ENCODE data around the gene PCSK5.
"Not testable (repeated sequence)": the region's sequence is repeated elsewhere in the genome, so short reads cannot be mapped to it uniquely, and the experiment has no call there.

The PCSK5 gene

DNA sequence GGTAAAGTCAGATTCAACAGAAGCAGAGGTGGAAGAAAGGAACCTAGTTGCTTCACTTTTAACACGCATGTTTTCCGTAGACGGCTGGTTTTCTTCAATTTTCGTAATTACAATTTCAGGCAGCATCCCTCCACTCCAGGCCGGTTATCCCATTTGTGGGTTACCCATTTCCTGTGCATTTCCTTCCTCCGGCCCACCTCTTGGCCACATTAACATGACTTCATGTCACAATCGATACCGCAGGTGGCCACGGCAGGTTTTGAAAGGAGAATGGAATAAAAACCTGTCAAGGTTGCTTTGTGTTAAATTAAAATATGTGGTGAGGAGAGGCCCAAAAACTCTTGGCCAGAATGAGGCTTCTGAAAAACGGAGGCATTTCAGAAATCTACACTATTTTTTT is 130.2 kb downstream of the PCSK5 start:
- peak in 1 of 2 experiments; percentile 41 for DNase-seq

DNA sequence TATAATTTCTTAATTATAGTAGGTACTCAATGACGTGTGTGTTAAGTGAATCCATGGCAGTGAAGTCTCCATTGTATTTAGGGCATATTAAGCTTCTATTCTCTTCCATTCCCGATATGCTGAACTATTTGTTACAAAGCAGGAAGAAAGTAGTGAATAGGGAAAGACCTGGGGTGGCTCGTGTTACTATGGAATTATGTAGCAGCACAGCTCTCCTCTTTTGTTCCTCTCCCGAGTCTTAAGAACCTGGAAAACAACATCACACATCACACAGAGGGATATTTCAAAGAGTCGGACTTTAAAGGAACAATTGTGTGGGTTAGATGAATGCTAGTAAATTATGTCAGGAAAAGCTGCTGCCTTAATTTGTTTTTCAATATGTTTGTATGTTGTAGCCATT is 131.8 kb downstream of the PCSK5 start:
- DNase-seq = no peak

DNA sequence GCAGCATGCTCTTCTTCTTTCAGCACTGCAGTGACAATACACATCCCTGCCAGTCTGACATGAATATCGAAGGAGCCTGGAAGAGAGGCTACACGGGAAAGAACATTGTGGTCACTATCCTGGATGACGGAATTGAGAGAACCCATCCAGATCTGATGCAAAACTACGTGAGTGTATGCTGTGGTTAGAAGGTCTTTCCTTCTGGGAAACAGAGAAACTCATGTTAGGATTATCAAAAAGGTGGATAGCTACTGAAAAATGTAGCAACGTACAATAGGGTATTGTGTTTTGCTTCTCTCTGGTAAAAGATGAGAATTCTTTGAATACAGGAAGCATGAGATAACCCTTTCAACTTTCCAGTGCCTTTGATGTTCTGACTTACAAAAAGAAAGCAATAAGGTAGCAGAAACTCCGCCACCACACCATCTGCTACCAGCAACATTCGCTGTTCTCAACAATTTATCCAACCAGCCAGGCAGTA is 133.3 kb downstream of the PCSK5 start:
- DNase-seq = no peak

DNA sequence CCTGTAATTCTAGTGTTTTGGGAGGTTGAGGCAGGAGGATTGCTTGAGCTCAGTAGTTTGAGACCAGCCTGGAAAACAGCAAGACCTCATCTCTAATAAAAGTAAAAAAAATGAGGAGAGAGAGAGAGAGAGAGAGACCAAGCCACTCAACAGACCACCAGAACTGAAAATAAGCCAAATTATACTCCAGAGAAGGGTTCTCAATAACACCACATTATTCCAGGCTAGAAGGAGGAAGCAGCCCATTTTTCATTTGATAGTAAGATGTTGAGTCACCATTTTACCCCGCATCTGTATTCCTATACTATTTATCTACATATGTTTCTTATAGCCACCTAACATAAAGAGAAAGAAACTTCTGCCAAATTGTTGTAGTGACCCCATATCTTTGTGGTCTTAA is 134.8 kb downstream of the PCSK5 start:
- DNase-seq = no peak

DNA sequence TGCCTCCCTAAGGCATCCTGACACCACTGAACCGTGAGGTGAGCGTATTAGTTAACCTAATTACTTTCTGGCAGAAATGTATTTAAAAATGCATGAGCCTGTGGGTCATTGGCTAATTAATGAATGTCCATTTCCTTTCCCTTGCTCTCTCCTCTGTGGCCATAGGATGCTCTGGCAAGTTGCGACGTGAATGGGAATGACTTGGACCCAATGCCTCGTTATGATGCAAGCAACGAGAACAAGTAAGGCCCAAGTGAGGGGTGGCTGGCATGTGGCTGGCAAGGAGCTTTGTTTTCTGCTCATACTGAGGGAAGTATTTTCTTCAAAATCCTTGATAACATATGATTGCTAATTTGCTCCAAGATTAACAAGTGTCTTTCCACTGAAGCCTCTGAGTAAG is 136.3 kb downstream of the PCSK5 start:
- no peak for DNase-seq

DNA sequence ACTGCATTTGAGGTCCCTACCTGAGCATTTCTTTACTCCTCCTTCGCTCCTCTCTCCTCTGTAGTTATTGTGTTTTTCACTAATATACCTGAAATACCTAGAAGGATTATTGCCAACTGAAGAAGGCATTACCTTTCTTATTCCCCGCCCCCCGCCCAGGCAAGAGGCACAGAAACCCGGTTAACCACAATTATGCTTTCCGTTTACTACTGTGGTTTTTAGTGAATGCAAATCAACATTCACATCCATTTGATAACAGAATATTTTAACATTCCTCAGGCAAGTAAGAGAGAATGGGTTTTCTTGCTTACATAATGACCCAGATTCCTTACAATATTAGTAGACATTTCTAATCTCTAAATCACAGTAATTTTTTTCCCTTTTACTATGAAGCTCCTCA is 136.9 kb downstream of the PCSK5 start:
- no peak for DNase-seq

DNA sequence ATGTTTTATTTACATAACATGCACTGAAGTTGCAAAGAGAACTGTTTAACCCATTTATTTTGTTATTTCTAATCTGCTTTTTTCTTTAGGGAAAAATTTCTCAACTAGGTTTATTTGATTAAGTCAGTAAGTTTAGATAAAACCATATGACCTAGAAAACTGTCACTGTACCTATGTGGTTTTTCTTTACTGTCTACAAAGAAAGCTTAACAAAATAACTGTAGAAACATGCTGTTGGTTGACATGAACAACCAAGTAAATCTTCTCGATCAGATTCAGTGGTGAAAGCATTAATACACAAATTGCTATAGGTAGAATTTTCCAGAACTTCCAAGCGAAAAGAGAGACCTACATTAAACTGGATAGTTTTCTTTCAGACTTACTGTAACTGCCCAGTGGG is 137.4 kb downstream of the PCSK5 start:
- DNase-seq = no peak

DNA sequence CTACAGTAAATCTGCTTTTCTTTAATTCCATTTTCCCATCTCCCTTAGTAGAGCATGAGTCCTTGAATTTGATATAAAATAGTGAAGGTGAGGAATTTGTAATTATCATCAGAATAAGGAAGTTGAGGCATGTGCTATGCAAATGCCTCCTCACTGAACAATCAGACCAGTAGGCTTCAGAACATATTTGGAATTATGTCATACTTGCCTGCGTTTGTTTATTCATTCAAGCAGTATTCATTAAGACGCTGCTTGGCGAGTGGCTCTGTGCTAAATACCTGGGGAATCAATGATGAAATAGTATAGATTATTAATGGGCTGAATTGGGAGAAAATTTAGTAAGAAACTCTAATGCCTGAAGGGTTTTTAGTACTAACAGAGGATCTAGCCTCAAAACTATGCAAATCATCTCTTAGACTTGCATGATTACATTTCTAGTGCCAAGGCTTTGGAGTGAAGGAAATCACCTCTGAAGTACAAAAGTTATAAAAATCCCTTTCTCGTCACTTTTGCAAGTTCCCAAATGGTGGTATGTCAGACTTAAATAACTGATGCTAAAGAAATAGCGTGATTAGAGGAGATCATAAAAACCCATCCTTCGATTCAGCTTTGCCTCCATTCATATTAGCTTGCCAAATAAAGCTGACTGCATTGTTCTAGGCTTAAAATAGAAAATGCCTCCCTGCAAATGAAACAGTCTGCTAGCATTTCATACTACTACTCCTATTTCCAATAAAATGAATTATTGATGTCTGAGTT is 141.7 kb downstream of the PCSK5 start:
- no peak for DNase-seq

DNA sequence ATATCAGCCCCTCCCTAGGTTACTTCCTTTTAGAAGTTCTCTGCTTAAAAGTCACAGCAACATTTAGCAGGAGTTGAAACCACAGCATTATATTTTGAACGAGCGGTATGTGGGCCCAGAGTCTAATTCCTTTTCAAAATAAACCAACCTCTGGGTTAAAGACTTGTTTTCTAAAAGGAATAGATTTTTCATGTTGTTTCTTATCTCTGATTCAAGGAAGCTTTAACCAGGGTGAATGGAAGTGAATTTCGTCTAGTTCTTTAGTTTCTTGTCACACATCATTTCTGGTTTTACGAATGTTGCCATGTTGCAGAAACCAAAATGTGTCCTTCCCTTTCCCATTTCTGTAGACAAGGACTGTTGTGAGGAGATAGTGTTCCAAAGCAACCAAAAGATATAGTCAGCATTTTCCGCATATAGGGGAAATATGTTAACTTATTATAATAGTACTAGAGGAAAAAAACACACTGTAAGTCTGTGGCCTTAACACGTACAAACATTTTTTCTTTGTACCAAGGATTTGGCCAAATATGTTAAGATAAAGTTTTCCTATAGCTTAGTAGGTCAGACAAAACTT is 142.4 kb downstream of the PCSK5 start:
- no peak for DNase-seq

DNA sequence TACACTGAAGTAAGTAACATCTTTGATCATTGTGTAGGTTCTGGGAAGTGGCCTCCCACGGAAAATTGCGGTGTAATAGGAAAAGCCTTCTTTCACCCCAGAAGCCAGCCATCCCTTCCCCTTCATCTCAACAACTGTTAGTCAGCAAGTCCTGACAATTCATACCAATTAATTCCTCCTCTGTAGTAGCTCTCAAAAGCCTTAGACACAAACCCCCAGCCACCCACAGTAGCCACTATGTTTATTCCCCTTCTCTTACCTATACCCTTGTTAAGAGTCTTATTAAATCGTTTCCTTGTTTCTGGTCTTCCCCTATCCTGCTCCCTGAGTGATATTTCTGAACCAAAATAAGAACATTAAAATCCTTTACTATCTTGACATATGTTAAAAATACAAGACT is 143.6 kb downstream of the PCSK5 start:
- DNase-seq = peak in 1 of 2 experiments; percentile 20

DNA sequence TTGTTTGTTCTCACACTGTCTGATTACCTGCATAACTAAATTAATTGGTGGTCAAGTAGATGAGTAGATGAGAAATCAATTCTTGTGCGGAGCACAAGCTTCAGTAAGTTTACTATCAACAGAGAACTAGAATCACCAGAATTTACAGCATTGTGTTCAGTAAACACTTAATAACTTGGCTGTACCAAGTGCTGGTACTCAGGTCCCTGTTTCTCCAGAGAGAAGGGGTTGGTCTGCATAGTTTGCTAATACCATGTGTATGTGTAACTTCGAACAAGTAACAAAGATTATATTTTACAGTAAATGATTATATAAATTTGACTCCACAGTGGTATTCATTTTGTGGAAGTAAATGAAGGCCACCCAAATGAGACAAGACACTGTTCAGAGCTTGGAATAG is 146.3 kb downstream of the PCSK5 start:
- DNase-seq = no peak

DNA sequence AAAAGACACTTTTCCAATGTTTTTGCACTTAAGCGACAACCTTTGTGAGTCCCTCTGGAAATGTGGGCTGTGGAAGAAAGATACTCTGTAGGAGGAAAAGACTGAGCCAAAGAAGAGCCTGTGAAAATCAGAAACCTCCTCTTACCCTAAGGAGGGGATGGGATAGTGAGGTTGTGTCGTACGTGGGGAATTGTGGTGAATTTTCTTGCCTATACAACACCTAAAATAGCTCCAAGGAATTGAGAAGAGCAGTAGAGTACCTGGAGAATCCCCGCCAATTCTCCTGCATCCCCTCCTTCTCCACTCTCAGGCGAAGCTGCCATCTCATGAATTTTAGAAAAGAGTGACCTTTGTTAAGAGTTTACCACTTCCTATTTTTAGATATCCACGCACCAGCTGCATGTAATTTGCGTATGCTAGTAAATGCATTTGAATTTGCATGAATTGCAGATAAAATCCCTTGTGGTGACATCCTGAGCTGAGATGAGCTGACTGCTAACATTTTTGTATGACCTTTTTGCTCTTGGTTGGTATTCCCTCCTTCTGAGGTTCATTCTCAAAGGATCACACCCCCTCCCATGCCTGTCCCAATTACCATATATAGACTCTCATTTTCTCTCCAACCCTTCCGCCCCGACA is 147.2 kb downstream of the PCSK5 start:
- no peak for DNase-seq

DNA sequence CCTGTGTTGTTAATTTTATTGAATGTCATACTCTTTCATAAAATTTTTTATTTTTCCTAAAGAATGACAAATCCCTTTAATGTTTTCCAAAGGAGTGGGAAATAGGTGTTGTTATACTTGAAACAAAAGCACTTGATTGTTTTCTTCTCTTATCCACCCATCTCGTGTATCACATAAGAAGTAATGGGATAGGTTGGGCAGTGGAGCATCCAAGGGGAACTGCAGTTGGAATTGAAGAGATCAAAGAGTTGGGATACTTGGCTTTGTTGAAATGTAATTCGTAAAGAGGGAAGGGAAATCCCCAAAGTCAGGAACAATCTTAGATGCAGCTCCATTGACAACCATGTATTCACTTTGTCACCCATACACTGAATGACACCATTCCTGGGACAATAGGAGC is 148.0 kb downstream of the PCSK5 start:
- DNase-seq = no peak

DNA sequence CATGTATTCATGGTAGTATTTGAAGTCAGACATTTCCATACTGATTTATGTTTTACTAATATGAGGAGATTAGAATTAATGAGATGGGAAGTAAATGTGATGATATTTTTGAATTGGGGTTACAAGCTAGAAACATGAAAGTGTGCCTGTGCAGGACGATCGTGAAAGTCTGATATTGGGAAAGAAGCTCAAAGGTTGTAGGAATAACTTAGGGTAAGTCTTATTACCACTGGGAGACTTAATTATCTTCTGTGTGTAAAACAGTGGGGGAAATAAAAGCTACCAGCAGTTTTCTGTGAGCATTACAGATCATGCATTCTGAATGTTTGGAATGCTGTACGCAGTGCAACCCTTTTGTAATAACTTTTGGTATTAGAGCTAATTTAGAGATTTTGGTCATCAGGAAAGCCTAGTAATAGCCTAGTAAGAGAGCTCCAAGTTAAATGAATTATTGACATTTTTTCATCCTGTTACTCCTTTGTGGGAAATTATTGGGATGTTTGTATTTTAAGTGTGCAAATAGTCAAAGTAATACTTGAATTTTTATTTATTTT is 153.9 kb downstream of the PCSK5 start:
- no peak for DNase-seq

DNA sequence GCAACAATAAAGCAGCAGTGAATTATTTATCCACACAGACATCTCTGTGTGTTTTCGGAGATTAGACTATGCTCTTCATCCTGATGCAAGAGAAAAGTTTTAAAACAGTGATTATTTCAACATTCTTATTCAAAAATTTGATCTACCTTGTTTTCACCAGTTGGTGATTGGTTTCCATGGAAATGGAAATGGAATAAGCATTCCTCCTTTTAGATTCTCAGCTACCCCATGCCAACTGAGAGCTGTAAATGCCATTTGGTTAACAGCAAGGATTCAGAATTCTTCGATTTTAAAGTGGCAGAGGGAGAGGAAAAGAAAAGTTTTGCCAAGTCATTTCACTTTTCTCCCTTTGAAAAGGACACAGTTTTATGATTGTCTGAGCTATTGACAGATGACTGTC is 154.7 kb downstream of the PCSK5 start:
- no peak for DNase-seq

DNA sequence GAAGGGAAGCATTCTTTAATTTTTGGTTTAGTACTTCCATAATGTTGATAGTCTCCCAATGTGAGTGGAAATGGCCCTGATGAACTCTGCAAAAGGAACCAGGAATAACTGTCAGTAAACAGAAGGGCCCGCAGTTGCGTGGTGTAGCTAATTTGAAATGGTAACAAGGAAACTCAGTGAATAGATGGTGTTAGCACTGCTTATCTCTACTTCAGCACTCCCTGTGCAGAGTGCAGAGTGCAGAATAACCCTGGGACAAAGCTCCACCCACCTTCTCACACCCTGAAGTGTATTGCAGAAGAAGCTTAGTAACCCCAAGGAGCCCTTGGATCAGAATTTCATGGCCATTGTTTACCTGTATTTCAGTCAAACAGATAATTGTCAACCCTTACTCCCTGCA is 158.9 kb downstream of the PCSK5 start:
- DNase-seq = no peak

DNA sequence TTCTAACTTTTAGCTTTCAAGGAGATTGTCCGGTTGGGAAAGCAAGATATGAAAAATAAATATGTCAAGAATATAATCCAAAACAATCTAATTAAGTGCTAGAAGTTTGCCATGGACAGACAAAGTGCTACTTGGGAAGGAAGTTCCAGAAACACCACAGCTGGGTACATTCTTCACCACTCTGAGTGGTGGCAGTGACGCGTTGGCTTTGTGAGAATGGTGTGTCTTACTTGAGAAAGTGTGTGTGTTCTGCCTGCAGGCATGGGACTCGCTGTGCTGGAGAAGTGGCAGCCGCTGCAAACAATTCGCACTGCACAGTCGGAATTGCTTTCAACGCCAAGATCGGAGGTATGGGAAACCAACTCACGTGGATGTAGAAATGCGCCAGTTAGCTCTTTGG is 177.2 kb downstream of the PCSK5 start:
- DNase-seq = no peak

DNA sequence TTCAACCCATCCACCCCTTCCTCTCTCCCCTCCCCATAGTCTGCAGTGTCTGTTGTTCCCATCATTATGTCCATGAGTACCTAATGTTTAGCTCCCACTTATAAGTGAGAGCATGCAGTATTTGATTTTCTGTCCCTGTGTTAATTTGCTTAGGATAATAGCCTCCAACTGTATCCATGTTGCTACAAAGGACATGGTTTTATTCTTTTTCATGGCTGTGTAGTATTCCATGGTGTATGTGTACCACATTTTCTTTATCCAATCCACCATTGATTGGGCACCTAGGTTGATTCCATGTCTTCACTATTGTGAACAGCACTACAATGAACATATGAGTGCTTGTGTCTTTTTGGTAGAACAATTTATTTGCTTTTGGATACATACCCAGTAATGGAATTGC is 187.1 kb downstream of the PCSK5 start:
- DNase-seq = no peak

DNA sequence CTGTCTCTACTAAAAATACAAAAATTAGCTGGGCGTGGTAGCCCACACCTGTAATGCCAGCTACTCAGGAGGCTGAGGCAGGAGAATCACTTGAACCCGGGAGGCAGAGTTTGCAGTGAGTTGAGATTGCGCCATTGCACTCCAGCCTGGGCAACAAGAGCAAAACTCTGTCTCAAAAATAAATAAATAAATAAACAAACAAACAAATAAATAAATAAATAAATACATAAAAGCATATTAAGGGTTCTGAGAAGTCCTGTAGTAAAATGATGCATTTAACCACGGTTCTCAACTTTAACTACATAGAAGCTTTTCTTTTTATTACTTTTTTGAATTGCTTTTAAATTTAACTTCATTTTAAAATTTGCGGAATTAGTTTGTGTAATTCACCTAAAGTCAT is 190.8 kb downstream of the PCSK5 start:
- DNase-seq = not testable (repeated sequence)

DNA sequence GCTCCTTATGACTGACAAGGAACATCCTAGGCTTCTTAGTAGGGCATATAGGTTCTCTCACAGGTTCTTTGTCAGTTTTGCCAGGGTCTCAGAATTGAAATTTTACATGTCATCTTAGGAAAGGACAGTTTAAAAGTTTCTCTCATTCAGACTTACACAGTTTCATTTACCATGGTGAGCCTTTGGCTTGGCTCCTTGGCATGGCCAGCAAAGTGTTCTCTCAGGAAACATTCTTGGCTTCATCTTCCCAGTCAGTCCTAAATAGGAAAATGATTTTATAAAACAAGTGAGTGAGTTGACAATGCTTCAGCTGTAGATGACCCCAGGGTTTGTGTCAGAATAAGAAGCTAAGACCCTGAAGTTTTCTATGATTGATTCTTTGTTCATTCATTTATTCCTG is 191.6 kb downstream of the PCSK5 start:
- DNase-seq = no peak

DNA sequence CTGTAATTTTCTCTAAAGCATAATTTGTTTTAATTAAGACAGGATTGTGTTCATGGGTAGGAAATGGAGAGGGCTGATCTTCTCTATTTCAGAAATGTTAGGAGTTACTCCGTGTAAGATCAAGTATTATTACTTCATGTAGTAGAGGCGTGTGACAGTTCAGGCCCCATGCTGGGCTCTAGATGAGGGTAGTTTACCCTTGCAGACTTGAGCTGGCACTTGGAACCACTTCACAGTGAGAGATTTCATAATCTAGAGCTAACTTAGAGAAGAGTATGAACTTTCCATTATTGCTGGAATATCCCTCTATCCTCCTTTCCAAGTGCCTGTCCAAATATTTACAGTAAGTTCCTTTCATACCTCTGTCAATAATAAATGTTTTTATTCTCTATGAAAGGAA is 195.1 kb downstream of the PCSK5 start:
- no peak for DNase-seq

DNA sequence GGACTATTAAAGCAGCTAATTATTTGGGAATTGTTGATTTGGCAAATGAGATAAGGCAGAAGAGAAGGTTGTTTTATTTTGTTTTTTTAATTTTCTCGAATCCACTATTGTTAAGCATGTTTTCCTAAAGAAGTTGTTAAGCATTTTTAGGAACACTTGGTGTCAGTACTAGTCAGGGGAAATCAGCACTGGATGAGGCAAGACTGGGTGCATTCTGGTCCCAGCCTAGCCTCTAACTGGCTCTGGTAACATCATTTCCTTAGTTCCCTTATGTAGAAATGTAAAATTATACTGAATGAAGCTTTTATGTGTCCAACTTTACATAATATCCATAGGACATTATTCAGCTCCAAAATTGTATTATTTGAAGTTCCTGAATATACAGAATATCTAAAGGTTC is 196.1 kb downstream of the PCSK5 start:
- no peak for DNase-seq

DNA sequence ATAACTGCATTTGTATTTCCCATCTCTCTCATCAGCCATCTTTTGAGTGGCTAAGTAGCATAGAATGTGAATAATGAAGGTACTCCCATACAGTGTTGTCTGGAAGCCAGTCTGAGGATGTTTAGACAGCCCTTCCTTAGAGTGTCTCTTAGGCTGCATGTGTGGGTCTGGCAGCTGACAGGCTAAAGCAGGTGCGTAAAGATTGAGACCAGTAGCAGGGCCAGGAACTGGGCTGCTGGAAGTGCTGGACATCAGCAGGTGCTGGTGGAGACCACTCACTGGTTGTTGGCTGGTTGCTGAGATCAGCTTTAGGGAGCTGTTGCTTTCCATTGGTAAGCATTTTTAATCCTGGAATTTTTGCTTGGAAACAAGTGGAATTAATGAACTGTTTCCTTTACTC is 197.5 kb downstream of the PCSK5 start:
- no peak for DNase-seq

DNA sequence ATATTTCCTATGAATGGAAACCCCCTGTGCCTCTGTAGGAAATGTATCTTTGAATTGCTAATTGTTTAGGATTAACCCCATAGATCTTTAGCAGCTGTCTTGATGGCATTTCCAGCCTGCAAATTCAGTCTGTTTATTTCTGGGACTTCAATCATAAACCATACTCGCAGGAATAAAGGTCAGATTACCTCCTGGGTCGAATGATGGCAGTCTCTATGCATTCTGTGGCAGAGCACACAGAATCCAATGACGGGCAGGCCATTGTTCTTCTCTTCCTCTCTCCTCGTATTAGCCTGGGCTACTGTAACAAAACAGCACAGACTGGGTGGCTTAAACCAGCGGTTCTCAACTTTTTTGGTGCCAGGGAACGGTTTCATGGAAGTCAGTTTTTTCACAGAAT is 199.9 kb downstream of the PCSK5 start:
- no peak for DNase-seq
